SW 1271 (cell line): Measurements from ENCODE around the gene SCAPER.

Experiments
- DNase-seq, 2 experiments: peaks; one replicate each; lab custom pipeline; 2025; lab: John Stamatoyannopoulos, UW

Gene SCAPER

GRCh38 chr15:76354823-76355440, 550.2 kb downstream of the SCAPER start:
- DNase-seq: no peak

DNA sequence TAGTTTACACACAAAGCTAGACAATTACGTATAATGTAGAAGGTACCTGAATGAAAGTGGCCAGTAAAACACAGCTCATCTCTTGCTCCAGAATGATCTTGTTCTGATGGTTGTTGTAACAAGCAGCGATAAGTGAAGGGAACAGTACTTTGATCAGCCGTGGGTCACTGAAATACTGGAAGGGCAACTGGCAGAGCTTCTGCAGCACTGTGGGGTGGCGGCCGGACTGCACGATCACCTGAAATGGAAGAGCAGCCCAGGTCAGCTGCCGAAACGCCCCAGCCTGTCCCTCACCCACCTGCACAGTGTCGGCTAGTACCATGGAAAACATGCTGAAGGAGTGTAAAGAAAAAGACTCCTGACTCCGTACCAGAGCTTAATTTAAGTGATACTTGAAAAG, 551.2 kb downstream of the SCAPER start:
- no peak for DNase-seq

GRCh38 chr15:76353023-76353577, 552.0 kb downstream of the SCAPER start:
- DNase-seq: no peak

GRCh38 chr15:76349301-76350070, 555.7 kb downstream of the SCAPER start:
- no peak for DNase-seq

DNA sequence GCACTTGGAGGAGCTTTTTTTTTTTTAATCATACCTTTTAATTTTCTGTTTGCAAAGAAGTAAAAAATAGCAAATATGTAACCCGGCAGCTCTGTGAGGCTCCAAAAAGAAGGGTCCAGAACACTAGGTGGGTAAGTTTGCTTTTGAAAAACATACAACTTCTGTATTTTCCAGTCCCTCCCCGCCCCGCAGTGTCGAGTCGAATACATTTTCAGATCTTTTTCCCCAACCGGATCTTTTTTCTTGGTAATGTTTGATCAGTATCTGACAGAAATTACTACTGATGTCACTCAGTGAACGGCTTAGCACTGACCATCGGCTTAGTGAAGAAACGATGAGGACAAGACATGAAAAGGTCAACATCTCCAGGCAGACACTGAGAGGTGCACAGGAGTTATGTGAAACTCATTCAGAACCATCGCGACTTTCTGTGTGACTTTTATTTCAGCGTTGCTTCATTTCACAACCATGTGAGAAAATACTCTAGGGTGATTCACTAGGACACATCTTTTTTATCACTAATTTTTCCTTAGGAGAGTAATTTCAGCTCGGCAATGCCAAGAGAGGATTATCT, 557.6 kb downstream of the SCAPER start:
- no peak for DNase-seq

GRCh38 chr15:76346669-76347481, 558.3 kb downstream of the SCAPER start:
- DNase-seq: no peak

- no peak for DNase-seq
Observed at GRCh38 chr15:76345880-76346668, 559.1 kb downstream of the SCAPER start.

GRCh38 chr15:76345583-76345879, 559.6 kb downstream of the SCAPER start:
- DNase-seq: no peak

GRCh38 chr15:76344893-76345582, 560.1 kb downstream of the SCAPER start:
- DNase-seq: no peak

DNA sequence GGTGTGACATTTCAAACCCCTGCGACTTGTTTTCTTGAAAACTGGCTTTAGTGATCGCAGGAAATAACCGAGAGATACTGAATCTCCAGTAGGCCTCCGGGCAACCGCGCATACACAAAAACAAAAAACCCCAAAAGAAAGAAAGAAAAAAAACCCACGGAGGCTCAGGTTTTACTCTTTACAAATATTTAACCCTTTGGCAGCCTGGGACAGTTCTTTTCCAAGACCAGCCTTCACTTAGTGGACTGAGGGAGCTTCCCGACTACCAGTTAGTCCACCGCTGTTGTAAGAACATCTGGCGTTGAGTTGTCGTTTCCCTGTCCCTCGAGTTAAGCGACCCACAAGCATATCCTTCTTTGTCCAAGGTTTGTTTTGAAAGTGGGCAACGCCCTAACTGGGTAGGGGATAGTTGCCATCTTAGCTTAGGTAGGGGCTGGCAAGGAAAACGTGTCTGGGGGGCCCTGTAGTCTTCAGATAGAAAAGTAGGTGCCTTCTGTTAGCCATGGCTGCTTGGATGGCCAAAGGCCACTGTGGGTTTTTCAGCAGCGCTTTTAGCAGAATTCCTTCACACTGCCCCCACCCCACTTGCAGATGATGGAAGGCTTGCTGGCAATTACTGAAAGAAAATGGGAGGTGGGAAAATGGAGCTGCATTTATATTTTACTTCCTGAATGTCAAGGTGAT, 561.7 kb downstream of the SCAPER start:
- no peak for DNase-seq

GRCh38 chr15:76342382-76343201, 562.5 kb downstream of the SCAPER start:
- no peak for DNase-seq

- no peak for DNase-seq
Observed at GRCh38 chr15:76342058-76342381, 563.1 kb downstream of the SCAPER start.

DNA sequence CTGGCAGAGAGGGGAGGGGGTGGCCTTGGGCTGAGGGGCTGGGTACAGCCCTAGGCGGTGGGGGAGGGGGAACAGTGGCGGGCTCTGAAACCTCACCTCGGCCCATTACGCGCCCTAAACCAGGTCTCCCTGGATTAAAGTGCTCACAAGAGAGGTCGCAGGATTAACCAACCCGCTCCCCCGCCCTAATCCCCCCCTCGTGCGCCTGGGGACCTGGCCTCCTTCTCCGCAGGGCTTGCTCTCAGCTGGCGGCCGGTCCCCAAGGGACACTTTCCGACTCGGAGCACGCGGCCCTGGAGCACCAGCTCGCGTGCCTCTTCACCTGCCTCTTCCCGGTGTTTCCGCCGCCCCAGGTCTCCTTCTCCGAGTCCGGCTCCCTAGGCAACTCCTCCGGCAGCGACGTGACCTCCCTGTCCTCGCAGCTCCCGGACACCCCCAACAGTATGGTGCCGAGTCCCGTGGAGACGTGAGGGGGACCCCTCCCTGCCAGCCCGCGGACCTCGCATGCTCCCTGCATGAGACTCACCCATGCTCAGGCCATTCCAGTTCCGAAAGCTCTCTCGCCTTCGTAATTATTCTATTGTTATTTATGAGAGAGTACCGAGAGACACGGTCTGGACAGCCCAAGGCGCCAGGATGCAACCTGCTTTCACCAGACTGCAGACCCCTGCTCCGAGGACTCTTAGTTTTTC, 563.6 kb downstream of the SCAPER start:
- no peak for DNase-seq

GRCh38 chr15:76340803-76341365, 564.3 kb downstream of the SCAPER start:
- no peak for DNase-seq

DNA sequence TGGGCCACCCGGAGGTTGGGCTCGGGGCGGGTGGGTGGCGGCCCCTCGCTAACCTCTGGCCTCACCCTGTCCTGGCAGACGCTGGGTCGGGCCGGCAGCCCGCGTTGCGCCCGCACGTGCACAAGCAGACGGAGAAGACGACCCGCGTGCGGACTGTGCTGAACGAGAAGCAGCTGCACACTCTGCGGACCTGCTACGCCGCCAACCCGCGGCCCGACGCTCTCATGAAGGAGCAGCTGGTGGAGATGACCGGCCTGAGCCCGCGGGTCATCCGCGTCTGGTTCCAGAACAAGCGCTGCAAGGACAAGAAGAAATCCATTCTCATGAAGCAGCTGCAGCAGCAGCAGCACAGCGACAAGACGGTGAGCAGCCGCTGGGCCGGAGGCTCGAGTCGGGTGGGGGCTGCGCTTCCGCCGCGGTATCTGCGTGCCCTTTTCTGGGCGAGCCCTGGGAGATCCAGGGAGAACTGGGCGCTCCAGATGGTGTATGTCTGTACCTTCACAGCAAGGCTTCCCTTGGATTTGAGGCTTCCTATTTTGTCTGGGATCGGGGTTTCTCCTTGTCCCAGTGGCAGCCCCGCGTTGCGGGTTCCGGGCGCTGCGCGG, 564.8 kb downstream of the SCAPER start:
- no peak for DNase-seq

DNA sequence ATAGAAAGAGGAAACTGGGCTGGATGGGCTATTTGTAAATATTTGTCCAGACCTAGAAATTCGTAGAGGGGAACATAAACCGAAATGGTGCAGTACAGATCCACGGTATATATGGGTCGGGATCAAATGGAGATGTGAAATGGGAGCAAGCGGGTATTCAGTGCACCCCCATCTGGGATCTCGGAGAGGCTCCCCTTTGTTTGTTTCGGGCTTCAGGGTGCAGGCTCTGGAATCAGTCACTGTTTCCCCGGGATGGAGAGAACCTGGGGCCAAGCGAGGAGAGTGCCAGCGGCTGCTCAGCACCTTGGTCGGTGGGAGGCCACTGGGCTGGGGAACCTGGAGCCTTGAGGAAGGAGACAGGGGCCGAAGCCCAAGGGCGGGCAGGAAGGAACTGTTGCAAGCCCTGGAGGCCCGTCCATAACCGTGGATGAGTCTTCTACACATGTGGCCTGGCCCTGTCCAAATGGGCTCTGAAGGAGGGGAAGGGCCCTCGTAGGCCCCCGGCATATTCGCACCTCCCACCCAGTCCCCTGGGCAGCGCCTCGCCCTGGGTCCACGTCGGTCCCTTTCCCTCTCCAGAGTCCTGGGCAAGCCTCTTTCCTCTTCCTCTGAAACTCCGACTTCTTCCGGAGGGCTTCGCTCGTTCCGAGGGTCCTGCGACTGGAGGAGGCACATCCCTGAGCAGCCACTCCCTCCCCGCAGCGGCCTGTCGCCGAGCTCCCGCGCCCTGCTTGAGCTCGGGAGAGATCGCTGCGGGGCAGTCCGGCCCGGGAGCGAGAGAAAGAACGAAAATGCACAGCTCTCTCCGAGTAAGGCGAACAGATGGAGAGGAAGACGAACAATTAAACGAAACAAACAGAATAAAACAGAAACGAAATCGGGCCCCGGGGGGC, 565.6 kb downstream of the SCAPER start:
- DNase-seq: no peak
